MM.1S (cell line): ENCODE results near the gene DPY19L3.

Experiments used
- DNase-seq: peaks from one replicate; pipeline ENCODE4 v3.0.0-alpha.2; 2015
- H2AFZ ChIP-seq: fragments of 300-600 bp; sonication (generic); 2 replicates; pipeline ENCODE4 v1.6.0; 2016; ENCODE audit warnings: antibody characterized with exemption, low read length
- H3F3A ChIP-seq: fragments of 300-600 bp; sonication (generic); 2 replicates; pipeline ENCODE4 v1.6.1; 2016; ENCODE audit warnings: mild to moderate bottlenecking, antibody characterized with exemption, low read length, moderate library complexity, mixed read lengths; ENCODE audit not compliant: insufficient read depth
- H3K27ac ChIP-seq: fragments of 300-600 bp; sonication (generic); 2 replicates; pipeline ENCODE4 v1.5.1; 2016; ENCODE audit warnings: mild to moderate bottlenecking, low read length
- H3K27me3 ChIP-seq: fragments of 300-600 bp; sonication (generic); replicated peaks from 2 replicates; pipeline ENCODE4 v1.6.0; 2016; ENCODE audit warnings: low read length; ENCODE audit not compliant: insufficient read depth
- H3K36me3 ChIP-seq: fragments of 300-600 bp; sonication (generic); replicated peaks from 2 replicates; pipeline ENCODE4 v1.6.1; 2016; ENCODE audit warnings: mild to moderate bottlenecking, low read length, mixed read lengths; ENCODE audit not compliant: insufficient read depth
- H3K4me1 ChIP-seq: fragments of 300-600 bp; sonication (generic); 2 replicates; pipeline ENCODE4 v1.6.1; 2016; ENCODE audit warnings: low read length, mixed read lengths
- H3K4me2 ChIP-seq: fragments of 300-600 bp; sonication (generic); 2 replicates; pipeline ENCODE4 v1.6.0; 2016; ENCODE audit warnings: low read depth, low read length
- H3K4me3 ChIP-seq: fragments of 300-600 bp; sonication (generic); 2 replicates; pipeline ENCODE4 v1.5.1; 2016; ENCODE audit warnings: low read length, mixed read lengths
- H3K79me2 ChIP-seq: fragments of 300-600 bp; sonication (generic); 2 replicates; pipeline ENCODE4 v1.6.1; 2016; ENCODE audit warnings: mixed run types, low read length, mixed read lengths
- H3K9ac ChIP-seq: fragments of 300-600 bp; sonication (generic); 2 replicates; pipeline ENCODE4 v1.6.1; 2016; ENCODE audit warnings: low read length, mixed read lengths
- H3K9me2 ChIP-seq: fragments of 300-600 bp; sonication (generic); replicated peaks from 2 replicates; pipeline ENCODE4 v1.6.1; 2016; ENCODE audit warnings: mild to moderate bottlenecking, low read length, mixed read lengths; ENCODE audit not compliant: insufficient read depth
- H3K9me3 ChIP-seq: fragments of 300-600 bp; sonication (generic); replicated peaks from 2 replicates; pipeline ENCODE4 v1.6.1; 2016; ENCODE audit warnings: mild to moderate bottlenecking, low read length, mixed read lengths; ENCODE audit not compliant: insufficient read depth
- H4K20me1 ChIP-seq: fragments of 300-600 bp; sonication (generic); 2 replicates; pipeline ENCODE4 v1.6.1; 2016; ENCODE audit warnings: mild to moderate bottlenecking, low read length, moderate library complexity, mixed read lengths; ENCODE audit not compliant: insufficient read depth
- EZH2 ChIP-seq: fragments of 300-600 bp; sonication (generic); optimal IDR thresholded peaks from 2 replicates; pipeline ENCODE3; 2017; ENCODE audit warnings: low read depth, mild to moderate bottlenecking, antibody characterized with exemption, low read length, mixed read lengths
- EZH2phosphoT487 ChIP-seq: fragments of 300-600 bp; sonication (generic); IDR thresholded peaks from 2 replicates; pipeline ENCODE4 v1.6.1; 2018; ENCODE audit warnings: antibody characterized with exemption, low read length
- TF ChIP-seq, protein P1 (sequence below): fragments of 300-600 bp; sonication (generic); IDR thresholded peaks from 2 replicates; pipeline ENCODE4 v1.5.1; 2016; ENCODE audit warnings: antibody characterized with exemption, low read length, mixed read lengths

Gene DPY19L3

DNA sequence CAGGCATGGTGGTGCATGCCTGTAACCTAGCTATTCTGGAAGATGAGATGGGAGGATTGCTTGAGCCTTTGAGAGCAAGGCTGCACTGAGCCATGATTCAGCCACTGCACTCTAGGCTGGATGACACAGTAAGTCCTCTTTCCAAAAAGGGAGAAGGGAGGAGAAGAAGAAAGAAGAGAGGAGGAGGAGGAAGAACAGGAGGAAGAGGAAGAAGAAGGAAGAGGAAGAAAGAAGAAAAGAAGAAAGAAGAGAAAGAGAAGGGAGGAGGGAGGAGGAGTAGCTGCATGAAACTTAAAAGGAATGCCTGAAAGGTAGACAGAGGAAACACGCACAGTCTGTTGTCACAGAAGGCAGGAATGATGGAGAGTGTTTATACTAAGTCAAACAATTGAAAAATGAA is 3.6 kb upstream of the DPY19L3 start:
- no peak for TF ChIP-seq EZH2phosphoT487
- TF ChIP-seq EZH2: no peak
- TF ChIP-seq, protein P1, sequence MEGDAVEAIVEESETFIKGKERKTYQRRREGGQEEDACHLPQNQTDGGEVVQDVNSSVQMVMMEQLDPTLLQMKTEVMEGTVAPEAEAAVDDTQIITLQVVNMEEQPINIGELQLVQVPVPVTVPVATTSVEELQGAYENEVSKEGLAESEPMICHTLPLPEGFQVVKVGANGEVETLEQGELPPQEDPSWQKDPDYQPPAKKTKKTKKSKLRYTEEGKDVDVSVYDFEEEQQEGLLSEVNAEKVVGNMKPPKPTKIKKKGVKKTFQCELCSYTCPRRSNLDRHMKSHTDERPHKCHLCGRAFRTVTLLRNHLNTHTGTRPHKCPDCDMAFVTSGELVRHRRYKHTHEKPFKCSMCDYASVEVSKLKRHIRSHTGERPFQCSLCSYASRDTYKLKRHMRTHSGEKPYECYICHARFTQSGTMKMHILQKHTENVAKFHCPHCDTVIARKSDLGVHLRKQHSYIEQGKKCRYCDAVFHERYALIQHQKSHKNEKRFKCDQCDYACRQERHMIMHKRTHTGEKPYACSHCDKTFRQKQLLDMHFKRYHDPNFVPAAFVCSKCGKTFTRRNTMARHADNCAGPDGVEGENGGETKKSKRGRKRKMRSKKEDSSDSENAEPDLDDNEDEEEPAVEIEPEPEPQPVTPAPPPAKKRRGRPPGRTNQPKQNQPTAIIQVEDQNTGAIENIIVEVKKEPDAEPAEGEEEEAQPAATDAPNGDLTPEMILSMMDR: no peak
- peaks cover 16% of the 10 kb centered on the region for H3K79me2 ChIP-seq
- H3K27ac ChIP-seq: no peak overlapping the region
- no peak overlapping the region for H3K4me3 ChIP-seq
- no peak overlapping the region for H2AFZ ChIP-seq
- H3K4me1 ChIP-seq: peaks cover 4% of the 10 kb centered on the region; the same call in 1 of the 2 replicates
- no peaks in the 10 kb centered on the region for H3K36me3 ChIP-seq
- H3K9me2 ChIP-seq: no peaks in the 10 kb centered on the region
- no peak overlapping the region for H3K4me2 ChIP-seq
- H3K9me3 ChIP-seq: no peaks in the 10 kb centered on the region
- H3K27me3 ChIP-seq: no peaks in the 10 kb centered on the region
- H3K9ac ChIP-seq: no peak overlapping the region
- no peak for DNase-seq
- no peaks in the 10 kb centered on the region for H3F3A ChIP-seq
- no peaks in the 10 kb centered on the region for H4K20me1 ChIP-seq

DNA sequence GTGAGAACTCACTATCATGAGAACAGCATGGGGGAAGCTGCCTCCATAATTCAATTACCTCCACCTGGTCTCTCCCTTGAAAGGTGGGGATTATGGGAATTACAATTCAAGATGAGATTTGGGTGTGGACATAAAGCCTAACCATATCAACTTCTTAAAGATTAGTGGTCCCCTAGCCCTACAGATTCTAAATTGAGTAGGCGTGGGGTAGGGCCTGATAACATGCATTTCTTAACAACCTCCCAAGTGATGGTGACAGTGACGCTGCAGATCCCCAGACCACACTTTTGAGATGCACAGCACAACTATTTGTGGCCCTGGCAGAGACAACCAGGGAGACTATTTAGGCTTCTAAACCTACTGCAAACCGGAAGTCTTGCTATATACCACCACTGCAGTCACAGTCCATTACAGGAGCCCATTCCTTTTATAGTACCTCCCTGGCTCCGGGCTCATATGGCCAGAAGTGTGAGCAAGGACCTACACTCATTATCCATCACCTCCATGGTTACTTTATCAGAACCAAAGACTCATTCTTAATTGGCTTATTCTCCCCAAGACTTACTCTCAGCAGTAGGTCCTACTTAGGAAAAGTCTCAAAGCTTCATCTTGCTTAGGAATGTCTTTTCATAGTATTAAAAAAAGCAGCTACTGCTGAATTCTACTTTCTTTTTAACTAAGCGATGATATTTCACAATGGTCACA is 2.1 kb upstream of the DPY19L3 start:
- H3K9me3 ChIP-seq: no peaks in the 10 kb centered on the region
- H3K9me2 ChIP-seq: no peaks in the 10 kb centered on the region
- H3K4me2 ChIP-seq: no peak overlapping the region
- H3K9ac ChIP-seq: no peak overlapping the region
- H4K20me1 ChIP-seq: no peaks in the 10 kb centered on the region
- no peaks in the 10 kb centered on the region for H3F3A ChIP-seq
- H3K36me3 ChIP-seq: no peaks in the 10 kb centered on the region
- TF ChIP-seq, protein P1: no peak
- TF ChIP-seq EZH2 (no peak), EZH2phosphoT487 (no peak)
- H3K79me2 ChIP-seq: peaks cover 16% of the 10 kb centered on the region
- H3K27ac ChIP-seq: no peak overlapping the region
- H3K4me1 ChIP-seq: peaks cover 4% of the 10 kb centered on the region; the same call in 1 of the 2 replicates
- H3K27me3 ChIP-seq: no peaks in the 10 kb centered on the region
- no peak for DNase-seq
- H3K4me3 ChIP-seq: no peak overlapping the region
- no peak overlapping the region for H2AFZ ChIP-seq

DNA sequence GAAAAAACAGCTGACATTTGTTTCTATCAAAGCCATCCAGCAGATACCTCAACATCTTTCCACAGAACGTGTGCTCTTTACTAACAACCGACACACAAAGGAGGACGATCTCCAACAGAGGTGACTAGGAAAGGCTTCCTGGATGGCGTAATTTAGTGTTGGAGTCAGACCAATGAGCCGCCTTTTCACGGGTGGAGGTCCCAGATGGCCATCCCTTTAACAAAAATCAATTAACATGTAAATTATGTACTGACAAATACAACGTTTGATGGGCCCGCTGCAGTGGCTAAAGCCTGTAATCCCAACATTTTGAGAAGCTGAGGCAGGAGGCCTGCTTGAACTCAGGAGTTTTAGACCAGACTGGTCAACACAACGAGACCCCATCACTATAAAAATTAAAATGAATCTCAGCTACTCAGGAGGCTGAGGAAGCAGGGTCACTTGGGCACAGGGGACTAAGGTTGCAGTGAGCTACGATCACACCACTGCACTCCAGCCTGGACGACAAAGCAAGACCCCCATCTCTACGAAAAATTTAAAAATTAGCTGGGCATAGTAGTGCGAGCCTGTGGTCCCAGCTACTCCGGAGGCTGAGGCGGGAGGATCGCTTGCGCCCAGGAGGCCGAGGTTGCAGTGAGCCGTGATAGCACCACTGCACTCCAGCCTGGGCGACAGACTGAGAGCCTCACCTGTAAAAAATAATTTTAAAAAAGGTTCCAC is 1.2 kb upstream of the DPY19L3 start:
- Histone ChIP-seq H2AFZ (peak overlapping the region; percentile 80), H3K79me2 (peaks cover 16% of the 10 kb centered on the region), H3K9me3 (no peaks in the 10 kb centered on the region), H3K36me3 (no peaks in the 10 kb centered on the region; the same call in 1 of the 2 replicates), H3K27me3 (no peaks in the 10 kb centered on the region), H3K9me2 (no peaks in the 10 kb centered on the region), H3K9ac (peak overlapping the region; percentile 91), H3K4me1 (peaks cover 4% of the 10 kb centered on the region; the same call in 1 of the 2 replicates), H3K4me3 (peak overlapping the region; percentile 78), H3K27ac (peak overlapping the region; percentile 83; the same call in 1 of the 2 replicates), H3F3A (no peaks in the 10 kb centered on the region), H3K4me2 (peak overlapping the region; percentile 64), H4K20me1 (no peaks in the 10 kb centered on the region)
- no peak for DNase-seq
- TF ChIP-seq, protein P1: no peak
- TF ChIP-seq EZH2phosphoT487 (no peak), EZH2 (no peak)
